A549 (cell line): ENCODE data around the gene ZSCAN25.
"Not testable (repeated sequence)": the region's sequence is repeated elsewhere in the genome, so short reads cannot be mapped to it uniquely, and the experiment has no call there.

ENCODE experiments used
- EP300 ChIP-seq, 2 experiments: fragments of >200 bp; sonication (Bioruptor Twin); formaldehyde crosslinking; IDR thresholded peaks; 2 replicates in 1 of 2; 3 replicates in 1 of 2; pipeline ENCODE4 v1.6.1; 2016 to 2017
- MYC ChIP-seq: IDR thresholded peaks from 2 replicates; pipeline ENCODE4 v1.6.1; 2012; ENCODE audit warnings: mild to moderate bottlenecking, inconsistent platforms, low read length, improper control_type of control experiment, borderline replicate concordance
- POLR2A ChIP-seq: IDR thresholded peaks from 2 replicates; pipeline ENCODE4 v1.6.1; 2012; ENCODE audit warnings: mild to moderate bottlenecking, low read length
- POLR2AphosphoS2 ChIP-seq: conservative IDR thresholded peaks from 2 replicates; pipeline ENCODE4 v1.6.1; 2012; ENCODE audit warnings: low read length, improper control_type of control experiment, inconsistent platforms
- RAD21 ChIP-seq, 2 experiments: fragments of >200 bp in 1 of 2; sonication (Bioruptor Twin) in 1 of 2; formaldehyde crosslinking in 1 of 2; IDR thresholded peaks in 1 of 2; conservative IDR thresholded peaks in 1 of 2; 2 replicates in 1 of 2; 3 replicates in 1 of 2; pipeline ENCODE4 v1.6.1; 2012 to 2018; ENCODE audit warnings: inconsistent platforms in 1 of 2
- TF ChIP-seq, protein P1 (sequence below): fragments of >200 bp; sonication (Bioruptor Twin); formaldehyde crosslinking; IDR thresholded peaks from 3 replicates; pipeline ENCODE4 v1.5.1; 2016
- TF ChIP-seq, protein P2 (sequence below): fragments of 150-350 bp; IDR thresholded peaks from 2 replicates; pipeline ENCODE4 v1.6.1; 2014; ENCODE audit warnings: low read depth, mild to moderate bottlenecking, low read length
- TF ChIP-seq, protein P3 (sequence below): IDR thresholded peaks from 2 replicates; pipeline ENCODE4 v1.6.1; 2012

DNA sequence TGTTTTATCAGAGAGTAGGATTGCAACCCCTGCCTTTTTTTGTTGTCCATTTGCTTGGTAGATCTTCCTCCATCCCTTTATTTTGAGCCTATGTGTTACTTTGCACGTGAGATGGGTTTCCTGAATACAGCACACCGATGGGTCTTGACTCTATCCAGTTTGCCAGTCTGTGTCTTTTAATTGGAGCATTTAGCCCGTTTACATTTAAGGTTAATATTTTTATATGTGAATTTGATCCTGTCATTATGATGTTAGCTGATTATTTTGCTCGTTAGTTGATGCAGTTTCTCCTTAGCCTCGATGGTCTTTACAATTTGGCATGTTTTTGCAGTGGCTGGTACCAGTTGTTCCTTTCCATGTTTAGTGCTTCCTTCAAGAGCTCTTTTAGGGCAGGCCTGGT is 41.1 kb downstream of the ZSCAN25 start:
- not testable (repeated sequence) for TF ChIP-seq POLR2AphosphoS2; EP300 (IDR thresholded peaks at IDR 0.05); RAD21 (conservative IDR thresholded peaks at IDR 0.05 in 1 of 2, IDR thresholded peaks at IDR 0.05 in 1 of 2); MYC; POLR2A
- TF ChIP-seq, protein P1, sequence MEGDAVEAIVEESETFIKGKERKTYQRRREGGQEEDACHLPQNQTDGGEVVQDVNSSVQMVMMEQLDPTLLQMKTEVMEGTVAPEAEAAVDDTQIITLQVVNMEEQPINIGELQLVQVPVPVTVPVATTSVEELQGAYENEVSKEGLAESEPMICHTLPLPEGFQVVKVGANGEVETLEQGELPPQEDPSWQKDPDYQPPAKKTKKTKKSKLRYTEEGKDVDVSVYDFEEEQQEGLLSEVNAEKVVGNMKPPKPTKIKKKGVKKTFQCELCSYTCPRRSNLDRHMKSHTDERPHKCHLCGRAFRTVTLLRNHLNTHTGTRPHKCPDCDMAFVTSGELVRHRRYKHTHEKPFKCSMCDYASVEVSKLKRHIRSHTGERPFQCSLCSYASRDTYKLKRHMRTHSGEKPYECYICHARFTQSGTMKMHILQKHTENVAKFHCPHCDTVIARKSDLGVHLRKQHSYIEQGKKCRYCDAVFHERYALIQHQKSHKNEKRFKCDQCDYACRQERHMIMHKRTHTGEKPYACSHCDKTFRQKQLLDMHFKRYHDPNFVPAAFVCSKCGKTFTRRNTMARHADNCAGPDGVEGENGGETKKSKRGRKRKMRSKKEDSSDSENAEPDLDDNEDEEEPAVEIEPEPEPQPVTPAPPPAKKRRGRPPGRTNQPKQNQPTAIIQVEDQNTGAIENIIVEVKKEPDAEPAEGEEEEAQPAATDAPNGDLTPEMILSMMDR = not testable (repeated sequence)
- TF ChIP-seq, protein P2, sequence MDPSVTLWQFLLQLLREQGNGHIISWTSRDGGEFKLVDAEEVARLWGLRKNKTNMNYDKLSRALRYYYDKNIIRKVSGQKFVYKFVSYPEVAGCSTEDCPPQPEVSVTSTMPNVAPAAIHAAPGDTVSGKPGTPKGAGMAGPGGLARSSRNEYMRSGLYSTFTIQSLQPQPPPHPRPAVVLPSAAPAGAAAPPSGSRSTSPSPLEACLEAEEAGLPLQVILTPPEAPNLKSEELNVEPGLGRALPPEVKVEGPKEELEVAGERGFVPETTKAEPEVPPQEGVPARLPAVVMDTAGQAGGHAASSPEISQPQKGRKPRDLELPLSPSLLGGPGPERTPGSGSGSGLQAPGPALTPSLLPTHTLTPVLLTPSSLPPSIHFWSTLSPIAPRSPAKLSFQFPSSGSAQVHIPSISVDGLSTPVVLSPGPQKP = not testable (repeated sequence)
- TF ChIP-seq, protein P3, sequence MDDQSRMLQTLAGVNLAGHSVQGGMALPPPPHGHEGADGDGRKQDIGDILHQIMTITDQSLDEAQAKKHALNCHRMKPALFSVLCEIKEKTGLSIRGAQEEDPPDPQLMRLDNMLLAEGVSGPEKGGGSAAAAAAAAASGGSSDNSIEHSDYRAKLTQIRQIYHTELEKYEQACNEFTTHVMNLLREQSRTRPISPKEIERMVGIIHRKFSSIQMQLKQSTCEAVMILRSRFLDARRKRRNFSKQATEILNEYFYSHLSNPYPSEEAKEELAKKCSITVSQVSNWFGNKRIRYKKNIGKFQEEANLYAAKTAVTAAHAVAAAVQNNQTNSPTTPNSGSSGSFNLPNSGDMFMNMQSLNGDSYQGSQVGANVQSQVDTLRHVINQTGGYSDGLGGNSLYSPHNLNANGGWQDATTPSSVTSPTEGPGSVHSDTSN = not testable (repeated sequence)
